Measurements from ENCODE around the gene CA10.
A peak's percentile ranks its signal among the peaks of the same experiment; 100 is the strongest.

Gene CA10

DNA sequence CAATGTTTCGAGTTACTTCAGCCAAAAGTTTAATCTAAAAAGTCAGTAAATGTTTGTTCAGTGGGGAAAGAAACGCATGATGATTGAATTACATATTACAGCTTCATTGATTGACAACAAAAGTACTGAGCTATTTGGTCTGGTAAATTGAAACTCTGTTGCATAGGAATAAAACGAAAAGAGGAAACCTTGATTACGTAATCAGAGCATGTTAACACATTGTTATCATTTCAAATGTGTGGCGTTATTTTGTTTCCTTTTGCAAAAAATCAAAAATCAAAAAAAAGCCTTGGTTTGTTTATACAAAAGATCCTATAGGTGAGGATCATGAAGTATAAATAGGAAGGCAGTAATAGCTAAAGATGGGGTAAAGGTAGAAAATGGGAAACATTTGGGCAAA, 19.5 kb upstream of the CA10 start:
- in situ Hi-C loops (cut with HindIII; ENCODE audit: low sequenced_read_pairs) = no loop called here
- no peak for DNase-seq (ENCODE audit: low read depth, low spot score)
- no peak for TF ChIP-seq CTCF (IDR thresholded peaks at IDR 0.05; ENCODE audit: low read depth, low read length)
- no peak overlapping the region for H3K4me3 ChIP-seq (ENCODE audit: low read depth, low read length)

DNA sequence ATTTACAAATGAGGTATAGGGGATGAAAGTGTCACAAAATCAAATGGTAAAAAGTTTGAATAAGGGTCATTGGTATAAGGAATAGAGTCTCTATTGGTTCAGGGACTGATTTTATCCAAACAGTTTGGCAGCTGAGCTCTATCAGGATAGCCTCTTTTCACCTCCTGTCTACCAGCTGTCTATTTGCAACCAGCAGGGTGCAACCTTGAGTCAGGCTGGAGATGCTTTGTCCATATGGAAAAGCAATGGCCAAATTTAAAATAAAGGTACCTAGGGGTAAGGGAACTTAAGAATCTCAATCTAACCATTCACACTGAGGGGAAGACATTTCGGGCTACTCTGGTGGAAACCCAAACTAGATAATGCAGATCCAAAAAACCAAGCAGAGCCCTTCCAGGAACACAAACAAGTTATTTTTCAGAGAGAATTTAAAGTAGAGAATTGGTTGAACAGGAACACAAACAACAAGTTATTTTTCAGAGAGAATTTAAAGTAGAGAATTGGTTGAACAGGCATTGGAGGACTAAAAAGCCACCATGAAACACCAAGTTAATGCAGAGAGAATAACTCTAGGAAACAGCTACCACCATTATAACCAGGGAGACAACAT, 12.6 kb upstream of the CA10 start:
- TF ChIP-seq CTCF (IDR thresholded peaks at IDR 0.05; ENCODE audit: low read depth, low read length) = peak; percentile 52
- no peak for DNase-seq (ENCODE audit: low read depth, low spot score)
- in situ Hi-C loops (cut with HindIII; ENCODE audit: low sequenced_read_pairs) = no loop called here
- H3K4me3 ChIP-seq (ENCODE audit: low read depth, low read length) = no peak overlapping the region

DNA sequence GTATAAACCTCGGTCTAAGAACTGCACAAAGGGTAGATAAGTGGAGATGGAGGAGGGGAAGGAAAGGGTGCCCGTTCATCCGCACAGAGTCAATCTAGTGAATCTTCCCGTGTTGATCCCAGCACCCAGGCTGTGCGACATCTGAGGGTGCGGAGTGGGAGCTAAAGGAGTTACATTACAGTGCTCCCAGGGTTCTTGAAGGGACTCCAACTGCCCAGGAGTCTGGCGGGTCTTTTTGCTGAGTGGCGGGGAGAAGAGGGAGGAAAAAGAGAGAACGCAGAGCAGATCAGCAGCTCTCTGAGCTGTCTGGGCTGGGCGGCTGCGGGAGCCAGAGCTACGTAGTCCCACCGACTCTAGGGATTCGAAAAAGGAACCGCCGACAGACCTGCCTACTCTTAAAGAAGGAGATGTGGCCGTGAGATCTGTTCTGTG, 1.6 kb upstream of the CA10 start:
- in situ Hi-C loops (cut with HindIII; ENCODE audit: low sequenced_read_pairs) = no loop called here
- H3K4me3 ChIP-seq (ENCODE audit: low read depth, low read length) = no peak overlapping the region
- TF ChIP-seq CTCF (IDR thresholded peaks at IDR 0.05; ENCODE audit: low read depth, low read length) = no peak
- no peak for DNase-seq (ENCODE audit: low read depth, low spot score)

DNA sequence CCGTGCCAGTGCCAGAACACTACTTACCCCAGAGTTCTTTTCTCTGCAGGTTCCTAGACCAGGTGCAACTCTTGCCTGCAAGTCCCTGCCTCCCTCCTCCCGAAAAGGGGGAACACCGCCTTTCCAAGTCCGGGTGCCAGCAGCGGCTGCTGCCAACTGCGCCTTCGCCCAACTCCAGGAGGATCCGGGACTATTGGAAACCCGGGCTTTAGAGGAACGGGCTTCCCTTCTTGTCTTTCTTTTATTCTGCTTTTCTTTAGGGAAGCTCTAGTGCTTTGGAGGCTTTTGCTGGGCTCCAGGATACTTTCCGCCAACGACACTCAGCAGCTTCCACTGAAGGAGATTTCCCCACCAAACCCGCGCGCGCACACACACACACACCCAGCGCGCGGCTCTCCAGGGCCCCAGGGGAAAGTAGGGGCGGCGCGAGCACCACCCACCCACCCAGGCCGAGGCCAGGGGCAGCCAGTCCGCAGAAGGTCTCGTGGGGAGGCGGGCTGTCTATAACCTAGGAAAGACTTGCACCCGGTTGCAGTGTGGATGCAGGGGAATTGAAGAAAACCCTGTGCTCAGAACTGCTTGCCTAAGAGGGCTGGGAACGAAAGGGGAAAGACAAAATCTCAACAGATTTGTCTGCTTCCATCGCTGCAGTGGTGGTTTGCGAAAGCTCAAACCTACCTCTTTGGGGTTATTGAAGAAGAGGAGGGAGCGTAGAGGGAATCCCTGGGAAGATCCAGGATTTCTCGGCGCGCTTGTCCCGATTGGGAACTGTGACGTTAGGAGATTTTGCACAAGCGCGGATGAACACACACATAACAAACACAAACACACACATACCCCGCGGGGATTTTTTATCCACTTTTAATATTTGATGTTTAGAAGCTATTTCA, 977 bp upstream of the CA10 start:
- no peak for TF ChIP-seq CTCF (IDR thresholded peaks at IDR 0.05; ENCODE audit: low read depth, low read length)
- H3K4me3 ChIP-seq (ENCODE audit: low read depth, low read length) = no peak overlapping the region
- no peak for DNase-seq (ENCODE audit: low read depth, low spot score)
- in situ Hi-C loops (cut with HindIII; ENCODE audit: low sequenced_read_pairs) = no loop called here

DNA sequence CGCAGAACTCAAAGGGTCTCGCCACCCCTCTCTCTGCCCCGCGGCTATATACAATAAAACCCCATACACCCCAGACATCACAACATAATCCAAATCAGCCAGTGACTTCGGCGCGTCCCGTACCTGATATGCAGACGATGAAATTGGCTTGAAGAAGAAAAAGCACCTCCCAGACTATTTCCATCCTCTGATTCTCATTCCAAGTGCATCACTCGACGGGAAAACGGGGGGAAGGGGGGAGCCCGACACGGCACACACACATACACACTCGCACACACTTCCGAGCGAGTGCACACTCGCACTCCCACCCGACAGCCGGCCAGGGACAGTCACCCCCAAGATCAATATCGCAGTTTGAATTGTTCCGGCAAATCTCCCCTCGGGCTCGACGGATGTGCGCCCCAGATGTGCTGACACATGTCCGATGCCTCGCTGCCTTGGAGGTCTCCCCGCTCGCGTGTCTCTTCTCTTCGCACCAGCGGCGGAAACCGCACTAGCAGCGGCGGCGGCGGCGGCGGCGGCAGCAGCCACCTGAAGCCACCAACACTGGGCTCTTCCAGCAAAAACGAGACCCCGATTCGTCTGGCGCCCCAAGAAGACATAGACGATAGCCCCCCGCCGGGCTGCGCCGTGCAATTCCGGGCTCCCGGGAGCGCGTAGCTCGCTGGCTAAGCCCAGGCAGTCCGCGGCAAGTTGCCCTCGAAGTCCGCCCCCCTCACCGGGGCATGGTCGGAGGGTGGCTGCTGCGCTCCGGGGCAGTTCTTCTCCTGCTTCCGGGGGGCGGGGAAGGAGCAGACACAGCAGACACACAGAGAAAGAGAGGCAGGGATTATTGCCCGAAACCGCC, 688 bp downstream of the CA10 start:
- in situ Hi-C loops (cut with HindIII; ENCODE audit: low sequenced_read_pairs) = no loop called here
- no peak for DNase-seq (ENCODE audit: low read depth, low spot score)
- no peak for TF ChIP-seq CTCF (IDR thresholded peaks at IDR 0.05; ENCODE audit: low read depth, low read length)
- no peak overlapping the region for H3K4me3 ChIP-seq (ENCODE audit: low read depth, low read length)
